ENCODE results near the gene UPK3BL1. TPM values are rescaled to one million over a fixed set of nuclear protein-coding genes. Genes with fewer than 3 reads are reported as not detected.
"Not testable (repeated sequence)": the region's sequence is repeated elsewhere in the genome, so short reads cannot be mapped to it uniquely, and the experiment has no call there.

Gene UPK3BL1
- total and polyA plus RNA-seq, 2 of the 8 experiments (the other 6 are each of a cell fraction or from before 2014, with no cell fraction given), result 6.4 to 16.1 TPM

- H3K23me2 ChIP-seq (ENCODE audit: low read depth, low read length); H4K5ac ChIP-seq (ENCODE audit: insufficient read length, low read depth, low read length); H3K23ac ChIP-seq (ENCODE audit: insufficient read length); H4K91ac ChIP-seq (replicated peaks; ENCODE audit: insufficient read length, low read length); H3K14ac ChIP-seq (ENCODE audit: insufficient read length); H2BK12ac ChIP-seq (ENCODE audit: low read depth, low read length); POLR2A ChIA-PET (ENCODE audit: partially characterized antibody); H2BK15ac ChIP-seq (ENCODE audit: low read length); H4K8ac ChIP-seq (ENCODE audit: extremely low read depth, insufficient read depth, low read length); DNase-seq (ENCODE audit: low read depth in 1 of 2, low spot score in 2 of 2); H2AFZ ChIP-seq (ENCODE audit: low read length); H3K9ac ChIP-seq (replicated peaks in 1 of 4; ENCODE audit: extremely low read depth in 1 of 4, low read depth in 3 of 4, low read length in 3 of 4); H2AK5ac ChIP-seq (ENCODE audit: low read depth, low read length); H3K79me1 ChIP-seq (ENCODE audit: low read depth, low read length); H3K9me3 ChIP-seq (ENCODE audit: insufficient read depth in 2 of 2, low read depth in 1 of 2, low read length in 1 of 2); H3K4me2 ChIP-seq (ENCODE audit: insufficient read depth in 1 of 2, low read depth in 2 of 2, low read length in 2 of 2); H3K4me3 ChIP-seq (ENCODE audit: extremely low read depth in 1 of 4, insufficient read depth in 2 of 4, low read depth in 3 of 4, low read length in 4 of 4); H3K27me3 ChIP-seq (replicated peaks in 1 of 4; ENCODE audit: control insufficient read depth in 3 of 4, extremely low read depth in 1 of 4, insufficient read depth in 3 of 4, low read length in 3 of 4); H2BK20ac ChIP-seq (ENCODE audit: low read length); H3K18ac ChIP-seq (ENCODE audit: extremely low read depth, low read length); H3K79me2 ChIP-seq (ENCODE audit: control insufficient read depth in 1 of 2, insufficient read depth in 2 of 2, low read length in 2 of 2); H2BK5ac ChIP-seq (ENCODE audit: low read depth, low read length); H3K4ac ChIP-seq (replicated peaks; ENCODE audit: insufficient read length, low read depth, low read length); H3K27ac ChIP-seq (ENCODE audit: low read depth, low read length); H4K20me1 ChIP-seq (replicated peaks in 1 of 2; ENCODE audit: control insufficient read depth in 1 of 2, insufficient read depth in 2 of 2, low read length in 2 of 2); H3K36me3 ChIP-seq (ENCODE audit: control insufficient read depth in 2 of 4, insufficient read depth in 4 of 4, low read length in 3 of 4); FAIRE-seq; CTCF ChIA-PET (ENCODE audit: partially characterized antibody); H2BK120ac ChIP-seq (replicated peaks; ENCODE audit: low read depth, low read length); H3K4me1 ChIP-seq (replicated peaks in 1 of 4; ENCODE audit: control insufficient read depth in 3 of 4, insufficient read depth in 4 of 4, low read length in 3 of 4); H3K56ac ChIP-seq (replicated peaks; ENCODE audit: insufficient read length, low read depth, low read length): not testable (repeated sequence)
- WGBS, 2 experiments (ENCODE audit: extremely low coverage in 1 of 2, insufficient coverage in 1 of 2, insufficient read length in 1 of 2, insufficient replicate concordance in 2 of 2, low coverage in 1 of 2, low lambda C conversion rate in 2 of 2, missing lambda C conversion rate in 1 of 2), result 97% methylated on average over 4 of the region's 6 CpGs; no CpG with 5 or more reads in 1 of the 2 experiments
These were observed 48.0 kb upstream of the UPK3BL1 start for GRCh38 chr7:102690602-102691001.

DNA sequence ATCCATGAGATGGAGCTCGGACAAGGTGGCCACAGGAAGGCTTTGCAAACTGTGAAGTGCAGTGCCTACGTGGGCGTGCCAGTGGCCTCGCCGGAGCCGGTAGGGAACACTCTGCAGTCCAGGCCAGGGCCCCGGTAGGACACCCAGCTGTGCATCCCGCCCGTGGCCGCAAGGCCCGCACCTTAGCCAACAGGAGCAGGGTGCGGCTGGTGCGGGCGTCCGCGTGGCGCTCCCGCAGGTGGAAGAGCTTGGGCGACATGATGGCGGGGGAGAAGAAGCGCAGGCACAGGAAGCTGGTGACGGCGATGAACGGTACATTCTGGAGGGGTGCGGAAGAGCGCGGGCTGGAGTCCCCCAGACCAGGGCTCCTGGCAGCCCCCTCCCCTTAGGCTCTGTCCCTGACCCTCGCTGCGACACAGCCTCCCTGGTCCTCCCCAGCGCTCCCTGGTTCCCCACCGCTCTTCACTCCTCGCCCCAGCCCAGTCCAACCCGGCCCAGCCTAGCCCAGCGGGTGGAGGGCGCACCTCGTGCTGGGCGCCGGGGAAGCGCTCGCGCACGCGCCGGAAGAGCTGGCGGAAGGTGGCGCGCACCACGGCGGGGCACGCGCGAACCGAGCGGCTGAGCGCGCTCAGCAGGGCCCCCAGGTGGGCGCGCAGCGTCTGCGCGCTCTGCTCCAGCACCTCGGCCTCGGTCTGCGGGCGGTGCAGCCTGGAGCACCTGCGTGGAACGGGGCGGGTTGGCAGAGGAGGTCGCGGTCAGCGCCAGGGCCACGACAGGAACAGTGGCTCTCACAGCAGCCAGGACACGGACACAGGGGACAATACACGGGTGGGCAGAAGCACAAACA lies 47.1 kb upstream of the UPK3BL1 start:
- H3K14ac ChIP-seq (ENCODE audit: insufficient read length); H3K4ac ChIP-seq (replicated peaks; ENCODE audit: insufficient read length, low read depth, low read length); H2BK120ac ChIP-seq (replicated peaks; ENCODE audit: low read depth, low read length); H2BK20ac ChIP-seq (ENCODE audit: low read length); H4K20me1 ChIP-seq (replicated peaks in 1 of 2; ENCODE audit: control insufficient read depth in 1 of 2, insufficient read depth in 2 of 2, low read length in 2 of 2); H4K8ac ChIP-seq (ENCODE audit: extremely low read depth, insufficient read depth, low read length); H3K56ac ChIP-seq (replicated peaks; ENCODE audit: insufficient read length, low read depth, low read length); H3K27me3 ChIP-seq (replicated peaks in 1 of 4; ENCODE audit: control insufficient read depth in 3 of 4, extremely low read depth in 1 of 4, insufficient read depth in 3 of 4, low read length in 3 of 4); H3K27ac ChIP-seq (ENCODE audit: low read depth, low read length); H3K18ac ChIP-seq (ENCODE audit: extremely low read depth, low read length); H3K4me2 ChIP-seq (ENCODE audit: insufficient read depth in 1 of 2, low read depth in 2 of 2, low read length in 2 of 2); H2BK5ac ChIP-seq (ENCODE audit: low read depth, low read length); DNase-seq (ENCODE audit: low read depth in 1 of 2, low spot score in 2 of 2); H3K9me3 ChIP-seq (ENCODE audit: insufficient read depth in 2 of 2, low read depth in 1 of 2, low read length in 1 of 2); H3K36me3 ChIP-seq (ENCODE audit: control insufficient read depth in 2 of 4, insufficient read depth in 4 of 4, low read length in 3 of 4); H3K4me1 ChIP-seq (replicated peaks in 1 of 4; ENCODE audit: control insufficient read depth in 3 of 4, insufficient read depth in 4 of 4, low read length in 3 of 4); H2AK5ac ChIP-seq (ENCODE audit: low read depth, low read length); H4K91ac ChIP-seq (replicated peaks; ENCODE audit: insufficient read length, low read length); CTCF ChIA-PET (ENCODE audit: partially characterized antibody); H2BK12ac ChIP-seq (ENCODE audit: low read depth, low read length); H3K9ac ChIP-seq (replicated peaks in 1 of 4; ENCODE audit: extremely low read depth in 1 of 4, low read depth in 3 of 4, low read length in 3 of 4); H3K79me1 ChIP-seq (ENCODE audit: low read depth, low read length); H3K79me2 ChIP-seq (ENCODE audit: control insufficient read depth in 1 of 2, insufficient read depth in 2 of 2, low read length in 2 of 2); POLR2A ChIA-PET (ENCODE audit: partially characterized antibody); H3K23me2 ChIP-seq (ENCODE audit: low read depth, low read length); H2AFZ ChIP-seq (ENCODE audit: low read length); H3K4me3 ChIP-seq (ENCODE audit: extremely low read depth in 1 of 4, insufficient read depth in 2 of 4, low read depth in 3 of 4, low read length in 4 of 4); H4K5ac ChIP-seq (ENCODE audit: insufficient read length, low read depth, low read length); FAIRE-seq; H2BK15ac ChIP-seq (ENCODE audit: low read length); H3K23ac ChIP-seq (ENCODE audit: insufficient read length): not testable (repeated sequence)
- 0% methylated on average over 1 of the region's 74 CpGs; no CpG with 5 or more reads in 1 of the 2 experiments for WGBS, 2 experiments (ENCODE audit: extremely low coverage in 1 of 2, insufficient coverage in 1 of 2, insufficient read length in 1 of 2, insufficient replicate concordance in 2 of 2, low coverage in 1 of 2, low lambda C conversion rate in 2 of 2, missing lambda C conversion rate in 1 of 2)

All from H1 (cell line).